WTC11 (cell line): ENCODE measurements around the gene ZDHHC19.

Source experiments
- CTCF ChIP-seq: fragments of 200-600 bp; IDR thresholded peaks from 2 replicates; pipeline ENCODE4 v1.8.0; 2022; ENCODE audit warnings: antibody characterized with exemption
- ETV6 ChIP-seq: sonication (generic); formaldehyde crosslinking; IDR thresholded peaks from 2 replicates; pipeline ENCODE4 v1.8.1; 2022; ENCODE audit warnings: mild to moderate bottlenecking, missing genetic modification reagents
- GABPB1 ChIP-seq: sonication (generic); formaldehyde crosslinking; IDR thresholded peaks from 2 replicates; pipeline ENCODE4 v1.8.1; 2023; ENCODE audit warnings: mild to moderate bottlenecking, missing genetic modification reagents
- MAX ChIP-seq: sonication (generic); formaldehyde crosslinking; IDR thresholded peaks from 2 replicates; pipeline ENCODE4 v1.8.0; 2022; ENCODE audit warnings: mild to moderate bottlenecking, missing genetic modification reagents
- SP1 ChIP-seq: sonication (generic); formaldehyde crosslinking; conservative IDR thresholded peaks from 2 replicates; pipeline ENCODE4 v1.8.1; 2022; ENCODE audit warnings: missing genetic modification reagents
- TCF7 ChIP-seq: sonication (generic); formaldehyde crosslinking; IDR thresholded peaks from 2 replicates; pipeline ENCODE4 v1.8.0; 2022; ENCODE audit warnings: mild to moderate bottlenecking, low read depth, missing genetic modification reagents, moderate library complexity
- ZBTB21 ChIP-seq: sonication (generic); formaldehyde crosslinking; IDR thresholded peaks from 2 replicates; pipeline ENCODE4 v1.8.1; 2023; ENCODE audit warnings: mild to moderate bottlenecking, missing genetic modification reagents, borderline replicate concordance
- ZNF121 ChIP-seq: sonication (generic); formaldehyde crosslinking; IDR thresholded peaks from 2 replicates; pipeline ENCODE4 v1.8.0; 2023; ENCODE audit warnings: missing genetic modification reagents

GRCh38 chr3:196235452-196236122 lies 24.4 kb upstream of the ZDHHC19 start:
- TF ChIP-seq SP1 (CRISPR knock-in tag) (no peak), ZNF121 (no peak), CTCF (no peak), GABPB1 (CRISPR knock-in tag) (no peak), ZBTB21 (CRISPR knock-in tag) (no peak), ETV6 (CRISPR knock-in tag) (no peak), MAX (CRISPR knock-in tag) (no peak), TCF7 (no peak)
